Smooth muscle cell (in vitro differentiated cells): Measurements from ENCODE around the gene IL17RB. TPM values are rescaled to one million over a fixed set of nuclear protein-coding genes. Genes with fewer than 3 reads are reported as not detected.

Experiments
- DNase-seq: peaks from one replicate; lab custom pipeline; 2025; ENCODE audit not compliant: unreplicated experiment; lab: John Stamatoyannopoulos, UW
- H2AFZ ChIP-seq: fragments of 200-600 bp; sonication (generic); 2 replicates; pipeline ENCODE4 v1.6.0; 2016; ENCODE audit warnings: antibody characterized with exemption, low read depth, mild to moderate bottlenecking
- H3F3A ChIP-seq: fragments of 200-600 bp; sonication (generic); 2 replicates; pipeline ENCODE4 v1.6.0; 2017; ENCODE audit warnings: antibody characterized with exemption, low read depth
- H3K27ac ChIP-seq: fragments of 200-600 bp; sonication (generic); 2 replicates; pipeline ENCODE4 v1.5.1; 2016; ENCODE audit warnings: low read depth, mild to moderate bottlenecking
- H3K27me3 ChIP-seq: fragments of 200-600 bp; sonication (generic); 2 replicates; pipeline ENCODE4 v1.6.1; 2016; ENCODE audit warnings: low read depth, mild to moderate bottlenecking
- H3K36me3 ChIP-seq: fragments of 200-600 bp; sonication (generic); 2 replicates; pipeline ENCODE4 v1.5.1; 2016; ENCODE audit warnings: low read depth
- H3K4me1 ChIP-seq: fragments of 200-600 bp; sonication (generic); 2 replicates; pipeline ENCODE4 v1.5.1; 2016; ENCODE audit warnings: low read depth
- H3K4me2 ChIP-seq: fragments of 200-600 bp; sonication (generic); 2 replicates; pipeline ENCODE4 v1.6.0; 2016; ENCODE audit warnings: mild to moderate bottlenecking
- H3K4me3 ChIP-seq: fragments of 200-600 bp; sonication (generic); 2 replicates; pipeline ENCODE4 v1.5.1; 2016; ENCODE audit warnings: mild to moderate bottlenecking
- H3K79me2 ChIP-seq: fragments of 200-600 bp; sonication (generic); 2 replicates; pipeline ENCODE4 v1.6.0; 2016; ENCODE audit warnings: low read depth, mild to moderate bottlenecking
- H3K9ac ChIP-seq: fragments of 200-600 bp; sonication (generic); 2 replicates; pipeline ENCODE4 v1.6.0; 2016; ENCODE audit warnings: low read depth
- H3K9me3 ChIP-seq: fragments of 200-600 bp; sonication (generic); replicated peaks from 2 replicates; pipeline ENCODE4 v1.5.1; 2016; ENCODE audit warnings: low read depth
- H4K20me1 ChIP-seq: fragments of 200-600 bp; sonication (generic); 2 replicates; pipeline ENCODE4 v1.6.0; 2016; ENCODE audit warnings: low read depth
- CTCF ChIP-seq: fragments of 200-600 bp; sonication (generic); IDR thresholded peaks from 2 replicates; pipeline ENCODE4 v1.5.1; 2017; ENCODE audit warnings: borderline replicate concordance, mild to moderate bottlenecking, antibody characterized with exemption; ENCODE audit not compliant: insufficient read depth, poor library complexity, severe bottlenecking
- WGBS: methylation state at CpG from one replicate; pipeline ENCODE4 v1.1.7; 2016; ENCODE audit warnings: low lambda C conversion rate; 5-methylcytosine and 5-hydroxymethylcytosine counted together
- polyA plus RNA-seq: library from polyadenylated mRNA; unstranded; fragments of >200 nt; fragmentation: Nextera tagmentation; extraction: Ambion mirVana; gene quantifications from 2 replicates; pipeline ENCODE4 v1.2.1, GENCODE V29; 2016
- total RNA-seq: library from RNA; depleted of rRNA; stranded (reverse); fragments of >200 nt; gene quantifications from 2 replicates; pipeline ENCODE4 v1.2.3, GENCODE V29; 2014

Gene IL17RB
- total and polyA plus RNA-seq, 2 experiments from 2014 or later = 0.40 TPM; not detected in 1

DNA sequence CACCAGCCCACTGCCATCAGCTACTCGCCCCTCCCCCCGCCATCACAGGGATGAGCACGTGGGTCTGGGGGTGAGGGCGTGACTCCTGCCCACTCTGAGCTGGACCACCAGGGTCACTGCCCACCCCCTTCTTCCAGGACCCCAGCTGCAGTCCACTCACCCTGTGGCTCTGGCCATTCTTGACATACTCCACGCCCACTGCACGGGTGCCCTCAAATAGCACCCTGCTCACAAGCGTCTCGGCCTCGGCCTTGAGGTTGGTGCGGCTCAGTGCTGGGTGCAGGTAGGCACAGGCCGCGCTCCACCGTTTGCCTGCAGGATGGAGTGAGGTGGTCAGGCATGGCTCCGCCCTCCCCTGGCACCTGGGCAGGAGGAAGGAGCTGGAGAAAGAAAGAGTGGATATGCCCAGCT is 24.0 kb upstream of the IL17RB start:
- whole genome bisulfite sequencing = 96% methylated on average over 13 of the region's 14 CpGs
- Histone ChIP-seq H3K4me2 (no peak overlapping the region), H3K4me3 (no peak overlapping the region), H3K9me3 (no peaks in the 10 kb centered on the region), H3K4me1 (no peaks in the 10 kb centered on the region), H3K36me3 (no peaks in the 10 kb centered on the region), H4K20me1 (no peaks in the 10 kb centered on the region), H3K27me3 (no peaks in the 10 kb centered on the region), H2AFZ (no peak overlapping the region), H3K27ac (no peak overlapping the region), H3K9ac (no peak overlapping the region), H3K79me2 (no peaks in the 10 kb centered on the region), H3F3A (no peaks in the 10 kb centered on the region)
- no peak for DNase-seq
- TF ChIP-seq CTCF = no peak

DNA sequence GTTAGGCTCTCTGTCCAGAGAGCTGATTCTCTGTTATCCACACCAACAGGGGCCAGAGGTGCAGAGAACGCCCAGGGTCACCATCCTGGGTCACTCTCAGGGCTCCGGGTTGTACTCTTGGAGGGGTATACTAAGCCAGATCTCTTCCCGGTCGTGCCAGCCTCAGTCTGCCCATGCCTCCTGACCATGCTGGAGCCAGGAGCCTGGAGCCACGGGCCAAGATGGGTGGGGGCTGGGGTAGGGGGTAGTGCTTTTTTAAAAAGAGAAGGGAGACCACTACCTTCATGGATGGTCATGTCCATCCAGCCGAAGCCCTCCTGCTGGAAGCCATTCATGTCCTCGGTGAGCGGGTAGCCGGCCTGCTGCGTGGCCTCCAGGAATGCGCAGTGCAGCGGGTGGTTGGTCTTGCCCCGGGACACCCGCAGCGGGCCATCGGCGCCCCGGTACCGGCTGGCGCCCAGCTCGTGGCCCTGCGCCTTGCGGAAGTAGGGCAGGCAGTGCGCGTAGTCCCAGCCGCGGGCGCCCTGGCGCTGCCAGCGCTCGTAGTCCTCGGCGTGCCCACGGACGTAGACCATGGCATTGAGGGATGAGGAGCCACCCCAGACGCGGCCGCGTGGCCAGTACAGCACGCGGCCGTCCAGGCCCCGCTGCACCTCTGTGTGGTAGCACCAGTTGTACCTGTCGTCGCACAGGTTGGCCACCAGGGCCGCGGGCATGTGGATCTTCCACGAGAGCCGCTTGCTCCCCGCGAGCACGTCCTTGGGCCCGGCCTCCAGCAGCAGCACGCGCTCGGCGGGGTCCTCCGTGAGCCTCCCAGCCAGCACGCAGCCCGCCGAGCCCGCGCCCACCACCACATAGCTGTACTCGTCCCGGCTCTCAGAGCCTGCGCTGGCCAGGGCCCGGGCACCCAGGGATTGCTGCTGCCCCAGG is 23.1 kb upstream of the IL17RB start:
- Histone ChIP-seq H2AFZ (peak overlapping the region; percentile 23), H3K9me3 (no peaks in the 10 kb centered on the region), H3K27me3 (no peaks in the 10 kb centered on the region), H3K27ac (peak overlapping the region; percentile 4), H3K4me3 (no peak overlapping the region), H3K9ac (no peak overlapping the region), H3K4me1 (no peaks in the 10 kb centered on the region), H3K79me2 (no peaks in the 10 kb centered on the region), H3K36me3 (no peaks in the 10 kb centered on the region), H4K20me1 (no peaks in the 10 kb centered on the region), H3K4me2 (no peak overlapping the region), H3F3A (no peaks in the 10 kb centered on the region)
- TF ChIP-seq CTCF = no peak
- WGBS = 96% methylated on average over 51 of the region's 67 CpGs
- DNase-seq = no peak

- H3K4me3 ChIP-seq = no peak overlapping the region
- no peak overlapping the region for H3K4me2 ChIP-seq
- H3K79me2 ChIP-seq = no peaks in the 10 kb centered on the region
- H2AFZ ChIP-seq = peak overlapping the region; percentile 23
- H3K9me3 ChIP-seq = no peaks in the 10 kb centered on the region
- no peak for DNase-seq
- no peak overlapping the region for H3K9ac ChIP-seq
- H3K36me3 ChIP-seq = no peaks in the 10 kb centered on the region
- no peaks in the 10 kb centered on the region for H3F3A ChIP-seq
- TF ChIP-seq CTCF = no peak
- no peaks in the 10 kb centered on the region for H3K27me3 ChIP-seq
- H3K4me1 ChIP-seq = no peaks in the 10 kb centered on the region
- peak overlapping the region; percentile 4 for H3K27ac ChIP-seq
- 28% methylated on average over 10 of the region's 10 CpGs for WGBS
- H4K20me1 ChIP-seq = no peaks in the 10 kb centered on the region
These were observed 22.3 kb upstream of the IL17RB start for GRCh38 chr3:53823956-53824657.
